ENCODE results near the gene CFAP61.

Gene CFAP61

GRCh38 chr20:20184149-20184548, 131.8 kb downstream of the CFAP61 start:
- DNase-seq, result no peak

GRCh38 chr20:20184706-20185105, 132.4 kb downstream of the CFAP61 start:
- no peak for DNase-seq

- no peak for DNase-seq
Measured at GRCh38 chr20:20188647-20189046, 136.3 kb downstream of the CFAP61 start.

GRCh38 chr20:20192366-20192765, 140.0 kb downstream of the CFAP61 start:
- no peak for DNase-seq

GRCh38 chr20:20195021-20195705, 142.8 kb downstream of the CFAP61 start:
- no peak for DNase-seq

- no peak for DNase-seq
Measured at GRCh38 chr20:20196610-20197009, 144.3 kb downstream of the CFAP61 start.

GRCh38 chr20:20198011-20198410, 145.7 kb downstream of the CFAP61 start:
- no peak for DNase-seq

GRCh38 chr20:20199361-20200160, 147.2 kb downstream of the CFAP61 start:
- DNase-seq, result no peak

GRCh38 chr20:20201124-20201523, 148.8 kb downstream of the CFAP61 start:
- no peak for DNase-seq

GRCh38 chr20:20201639-20202038, 149.3 kb downstream of the CFAP61 start:
- no peak for DNase-seq

GRCh38 chr20:20202768-20203167, 150.4 kb downstream of the CFAP61 start:
- no peak for DNase-seq

- no peak for DNase-seq
Measured at GRCh38 chr20:20203784-20204183, 151.5 kb downstream of the CFAP61 start.

GRCh38 chr20:20204256-20204655, 151.9 kb downstream of the CFAP61 start:
- peak; percentile 54 for DNase-seq

GRCh38 chr20:20205141-20205861, 153.0 kb downstream of the CFAP61 start:
- DNase-seq, result no peak

- DNase-seq, result no peak
Measured at GRCh38 chr20:20205862-20206236, 153.5 kb downstream of the CFAP61 start.

GRCh38 chr20:20206788-20207187, 154.5 kb downstream of the CFAP61 start:
- DNase-seq, result no peak

GRCh38 chr20:20207291-20207690, 155.0 kb downstream of the CFAP61 start:
- no peak for DNase-seq

GRCh38 chr20:20207872-20208271, 155.5 kb downstream of the CFAP61 start:
- no peak for DNase-seq

- DNase-seq, result no peak
Measured at GRCh38 chr20:20209684-20210083, 157.4 kb downstream of the CFAP61 start.

- DNase-seq, result no peak
Measured at GRCh38 chr20:20210327-20210726, 158.0 kb downstream of the CFAP61 start.

GRCh38 chr20:20210943-20211273, 158.6 kb downstream of the CFAP61 start:
- no peak for DNase-seq

GRCh38 chr20:20211274-20211987, 159.1 kb downstream of the CFAP61 start:
- DNase-seq, result no peak

GRCh38 chr20:20211988-20212518, 159.7 kb downstream of the CFAP61 start:
- DNase-seq, result no peak

Data from NCI-H2107 (cell line).